Occipital lobe (tissue), 2 donors: ENCODE results near the gene NUDT3. TPM values are rescaled to one million over a fixed set of nuclear protein-coding genes. Genes with fewer than 3 reads are reported as not detected.
"Not testable (repeated sequence)": the region's sequence is repeated elsewhere in the genome, so short reads cannot be mapped to it uniquely, and the experiment has no call there.

Experiments
- DNase-seq: peaks from one replicate; lab custom pipeline; 2025; lab: John Stamatoyannopoulos, UW
- total RNA-seq: library from RNA; depleted of rRNA; stranded (reverse); fragments of >200 nt; gene quantifications from one replicate; pipeline ENCODE4 v1.2.3, GENCODE V29; 2014

Gene NUDT3
- total RNA-seq, 1 donor from 2014 or later: 116 TPM

DNA sequence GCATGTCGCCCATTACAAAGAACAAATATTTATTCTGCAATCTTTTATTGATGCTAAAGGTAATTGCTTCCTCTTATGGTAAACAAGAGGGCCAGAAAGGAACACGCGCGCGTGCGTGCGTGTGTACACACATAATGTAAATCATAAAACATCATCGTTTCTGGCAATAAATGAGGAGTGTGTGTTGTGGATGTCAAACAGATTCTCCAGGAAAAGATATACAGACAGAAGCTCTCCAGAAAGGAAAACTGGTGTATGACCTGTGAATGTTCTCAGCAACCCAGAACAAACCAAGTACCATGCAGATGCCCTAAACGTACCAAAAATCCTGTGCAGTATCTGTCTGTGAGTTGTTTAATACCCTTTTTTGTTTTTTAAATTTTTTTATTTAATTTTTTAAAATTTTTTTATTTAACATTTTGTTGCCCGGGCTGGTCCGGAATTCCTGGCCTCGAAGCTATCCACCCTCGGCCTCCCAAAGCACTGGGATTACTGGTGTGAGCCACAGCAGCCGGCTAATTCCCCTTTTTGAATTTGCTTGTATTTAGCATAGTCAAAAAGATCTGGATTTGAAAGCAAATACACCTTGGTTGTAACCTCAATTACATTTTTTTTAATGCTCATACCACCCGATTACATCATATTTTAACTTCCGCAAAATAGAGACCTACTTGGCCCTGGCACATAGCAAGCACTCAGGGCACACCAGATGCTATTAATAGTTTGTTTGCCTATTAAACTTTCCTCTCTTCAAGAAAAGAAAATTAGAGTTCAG is 909 bp upstream of the NUDT3 start:
- DNase-seq: no peak

DNA sequence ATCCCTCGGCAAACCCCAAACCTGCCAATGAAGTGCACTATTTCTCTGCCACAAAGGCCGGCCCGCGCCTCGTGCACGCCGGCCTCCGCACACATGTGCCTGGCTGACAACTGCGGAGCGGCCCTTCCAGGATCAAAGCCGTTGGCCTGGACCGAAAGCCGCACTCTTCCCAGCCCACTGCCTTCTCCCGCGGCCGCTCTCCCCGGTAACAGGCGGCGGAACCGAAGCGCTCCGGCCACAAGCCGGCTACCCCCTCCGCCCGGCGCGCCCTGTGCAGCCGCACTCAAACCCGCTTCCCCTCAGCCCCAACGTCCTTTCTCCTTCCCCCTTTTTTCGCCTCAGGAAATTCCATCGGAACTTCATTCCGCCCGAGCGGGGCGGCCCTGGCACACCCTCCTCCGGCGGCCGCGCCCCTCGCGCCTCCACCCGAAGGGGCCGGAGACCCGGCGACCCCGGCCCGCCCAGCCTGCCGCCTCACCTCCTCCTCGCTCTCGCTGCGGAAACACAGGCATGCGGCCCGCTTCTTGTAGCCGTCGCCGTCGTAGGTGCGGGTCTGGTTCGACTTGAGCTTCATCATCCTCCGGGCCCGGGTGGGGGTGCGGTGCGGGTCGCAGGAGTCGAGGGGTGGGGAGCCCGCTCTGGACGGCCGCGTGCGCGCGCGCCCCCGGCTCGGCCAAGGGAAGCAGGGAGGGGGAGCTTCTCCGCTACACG is 528 bp downstream of the NUDT3 start:
- DNase-seq: peak; percentile 41

DNA sequence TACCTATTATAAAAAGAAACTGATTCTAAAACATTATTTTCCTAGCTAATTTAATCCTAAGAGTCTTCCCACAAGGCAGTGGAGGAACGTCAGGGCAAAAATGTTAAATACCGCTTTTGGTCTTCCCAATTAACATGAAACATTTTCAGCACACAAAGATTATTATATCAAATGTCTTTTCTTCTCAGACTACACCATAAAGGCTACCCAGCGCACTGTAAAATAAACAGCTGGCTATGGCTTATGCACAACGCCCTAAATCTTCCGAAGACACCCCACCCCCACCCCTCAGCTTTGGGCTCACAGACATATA is 1.0 kb downstream of the NUDT3 start:
- no peak for DNase-seq

DNA sequence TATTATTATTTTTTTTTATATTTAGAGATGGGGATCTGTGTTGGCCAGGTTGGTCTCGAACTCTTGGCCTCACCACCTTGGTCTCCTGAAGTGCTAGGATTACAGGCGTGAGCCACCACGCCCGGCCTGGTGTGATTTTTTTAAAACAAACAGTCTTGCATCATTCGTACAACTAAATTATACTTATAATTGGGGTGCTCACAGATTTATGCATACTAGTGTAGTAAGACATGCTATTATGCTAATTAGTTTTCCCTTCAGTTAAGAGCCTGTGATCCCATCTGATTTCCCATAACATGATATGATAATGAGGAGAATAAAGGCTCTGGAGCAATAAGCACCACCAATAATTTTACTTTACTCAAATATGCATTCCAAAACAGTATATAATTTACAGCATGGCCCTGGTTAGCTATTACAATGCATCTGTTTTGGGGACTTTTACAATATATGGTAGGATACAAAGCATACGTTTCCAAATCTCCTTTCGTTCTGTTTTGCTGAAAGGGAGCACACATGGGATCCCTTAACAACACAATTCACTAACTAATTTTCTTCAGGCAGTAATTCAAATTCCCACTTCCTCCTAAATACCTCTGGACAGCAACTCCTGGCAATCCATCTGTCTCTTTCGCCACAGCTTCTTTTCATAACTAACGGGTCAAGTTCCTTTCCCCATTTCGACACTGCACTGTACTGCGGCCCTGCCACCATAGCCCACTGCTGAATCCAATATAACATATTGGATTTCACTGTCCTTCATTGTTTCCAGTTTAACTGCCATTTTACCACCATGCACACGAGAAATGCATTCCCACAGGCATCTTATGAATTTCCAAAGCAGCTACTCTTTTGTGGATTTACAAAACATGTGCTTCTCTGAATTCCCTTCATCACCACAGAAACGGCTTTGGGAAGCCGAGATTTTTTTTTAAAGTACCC is 1.7 kb downstream of the NUDT3 start:
- no peak for DNase-seq

DNA sequence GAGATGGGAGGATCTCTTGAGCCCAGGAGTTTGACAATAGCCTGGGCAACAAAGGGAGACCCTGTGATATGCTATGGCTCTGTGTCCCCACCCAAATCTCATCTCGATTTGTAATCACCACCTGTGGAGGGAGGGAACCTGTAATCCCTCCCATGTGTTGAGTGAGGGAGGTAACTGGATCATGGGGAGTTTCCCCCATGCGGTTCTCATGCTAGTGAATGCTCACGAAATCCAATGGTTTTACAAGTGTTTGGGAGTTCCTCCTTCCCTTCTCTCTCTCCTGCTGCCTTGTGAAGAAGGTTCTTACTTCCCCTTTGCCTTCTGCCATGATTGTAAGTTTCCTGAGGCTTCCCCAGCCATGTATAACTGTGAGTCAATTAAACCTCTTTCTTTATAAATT is 3.4 kb downstream of the NUDT3 start:
- DNase-seq: no peak

DNA sequence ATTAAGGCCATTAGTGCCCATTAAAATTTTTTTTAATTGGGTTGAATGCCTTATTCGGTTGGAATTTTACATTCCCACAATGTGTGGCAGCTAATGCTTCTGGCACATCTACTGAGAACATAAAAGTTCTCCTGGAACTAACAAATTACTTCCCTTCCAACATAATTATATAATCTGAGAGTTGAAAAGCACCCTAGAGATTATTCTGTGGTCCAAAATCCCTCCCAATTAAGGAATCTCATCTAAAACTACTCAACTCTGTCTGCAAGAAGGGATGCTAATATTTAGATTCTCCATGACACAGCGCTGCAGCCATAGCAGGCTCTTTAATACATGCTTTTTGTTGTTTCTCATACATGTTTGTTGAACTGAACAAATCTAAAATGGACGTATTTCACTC is 4.0 kb downstream of the NUDT3 start:
- DNase-seq: no peak

- no peak for DNase-seq
These were observed 5.9 kb downstream of the NUDT3 start for GRCh38 chr6:34386316-34387137.

- no peak for DNase-seq
These were observed 6.7 kb downstream of the NUDT3 start for GRCh38 chr6:34385793-34386195.

GRCh38 chr6:34384321-34385153 is 7.9 kb downstream of the NUDT3 start:
- no peak for DNase-seq

- DNase-seq: no peak
These were observed 8.7 kb downstream of the NUDT3 start for GRCh38 chr6:34383656-34384320.

GRCh38 chr6:34383161-34383631 is 9.3 kb downstream of the NUDT3 start:
- peak; percentile 10 for DNase-seq

DNA sequence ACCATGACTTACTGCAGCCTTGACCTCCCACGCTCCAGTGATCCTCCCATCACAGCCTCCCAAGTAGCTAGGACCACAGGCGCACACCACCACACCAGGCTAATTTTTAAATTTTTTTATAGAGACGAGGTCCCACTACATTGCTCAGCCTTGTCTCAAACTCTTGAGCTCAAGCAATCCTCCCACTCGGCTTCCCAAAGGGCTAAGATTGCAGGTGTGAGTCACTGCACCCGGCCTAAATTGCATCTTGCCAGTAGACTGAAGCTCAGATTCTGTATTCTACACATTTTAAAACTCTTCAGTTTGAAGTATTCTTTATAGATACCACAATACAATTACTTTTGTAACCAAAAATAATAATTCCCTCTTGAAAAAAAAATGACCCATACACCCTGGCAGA is 11.4 kb downstream of the NUDT3 start:
- no peak for DNase-seq

- no peak for DNase-seq
These were observed 14.0 kb downstream of the NUDT3 start for GRCh38 chr6:34378470-34378869.

- DNase-seq: no peak
These were observed 14.5 kb downstream of the NUDT3 start for GRCh38 chr6:34377984-34378383.

DNA sequence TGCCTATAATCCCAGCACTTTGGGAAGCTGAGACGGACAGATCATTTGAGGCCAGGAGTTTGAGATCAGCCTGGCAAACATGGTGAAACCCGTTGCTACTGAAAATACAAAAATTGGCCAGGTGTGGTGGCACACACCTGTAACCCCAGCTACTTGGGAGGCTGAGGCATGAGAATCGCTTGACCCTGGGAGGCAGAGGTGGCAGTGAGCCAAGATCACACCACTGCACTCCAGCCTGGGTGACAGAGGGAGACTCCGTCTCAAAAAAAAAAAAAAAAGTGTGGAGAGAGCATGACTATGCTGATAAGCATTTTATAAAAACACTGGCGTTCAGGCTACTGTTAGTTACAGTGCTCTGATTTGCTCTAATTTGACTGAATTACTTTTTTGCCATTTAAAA is 14.9 kb downstream of the NUDT3 start:
- not testable (repeated sequence) for DNase-seq

DNA sequence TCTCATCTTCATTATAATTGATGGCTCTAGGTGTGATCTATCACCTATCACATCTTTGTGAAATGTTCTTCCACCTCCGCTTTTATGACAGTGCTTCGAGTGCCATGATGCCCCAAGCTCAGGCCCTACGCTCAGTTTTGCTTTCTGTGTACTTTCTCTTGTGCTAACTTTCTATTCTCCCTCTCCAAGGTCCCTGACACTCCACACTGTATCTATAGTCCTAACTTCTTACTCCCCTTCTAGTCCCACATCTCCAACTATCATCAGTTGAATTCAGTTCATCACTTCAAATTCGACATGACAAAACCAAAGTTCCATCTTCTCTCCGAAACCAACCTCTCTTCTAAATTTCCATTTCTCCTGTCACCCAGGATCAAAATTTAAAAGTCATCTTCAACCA is 16.6 kb downstream of the NUDT3 start:
- DNase-seq: no peak

- no peak for DNase-seq
These were observed 18.0 kb downstream of the NUDT3 start for GRCh38 chr6:34374508-34374907.

DNA sequence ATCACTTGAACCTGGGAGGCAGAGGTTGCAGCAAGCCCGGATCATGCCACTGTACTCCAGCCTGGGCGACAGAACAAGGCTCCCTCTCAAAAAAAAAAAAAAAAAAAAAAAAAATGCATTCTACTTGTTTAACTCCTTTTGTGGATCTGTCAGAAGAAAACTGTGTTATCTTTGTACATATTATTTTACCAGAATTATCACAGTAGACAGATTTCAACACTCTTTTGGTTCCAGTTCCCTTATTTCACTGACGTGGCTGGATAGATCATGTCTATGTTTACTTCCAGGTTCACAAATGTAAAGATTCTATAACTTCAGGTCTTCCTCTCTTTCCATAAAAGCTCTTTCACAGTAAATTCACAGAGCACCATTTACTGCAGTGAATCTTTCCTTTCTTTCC is 18.4 kb downstream of the NUDT3 start:
- no peak for DNase-seq

GRCh38 chr6:34373511-34373910 is 19.0 kb downstream of the NUDT3 start:
- no peak for DNase-seq

DNA sequence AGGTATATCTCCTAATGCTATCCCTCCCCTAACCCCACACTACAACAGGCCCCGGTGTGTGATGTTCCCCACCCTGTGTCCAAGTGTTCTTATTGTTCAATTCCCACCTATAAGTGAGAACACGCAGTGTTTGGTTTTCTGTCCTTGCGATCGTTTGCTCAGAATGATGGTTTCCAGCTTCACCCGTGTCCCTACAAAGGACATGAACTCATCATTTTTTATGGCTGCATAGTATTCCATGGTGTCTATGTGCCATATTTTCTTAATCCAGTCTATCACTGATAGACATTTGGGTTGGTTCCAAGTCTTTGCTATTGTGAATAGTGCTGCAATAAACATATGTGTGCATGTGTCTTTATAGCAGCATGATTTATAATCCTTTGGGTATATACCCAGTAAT is 20.6 kb downstream of the NUDT3 start:
- DNase-seq: not testable (repeated sequence)
